AG04450 (cell line): ENCODE results near the gene KCNIP3. TPM values are rescaled to one million over a fixed set of nuclear protein-coding genes. Genes with fewer than 3 reads are reported as not detected.
A peak's percentile ranks its signal among the peaks of the same experiment; 100 is the strongest.
"Not testable (repeated sequence)": the region's sequence is repeated elsewhere in the genome, so short reads cannot be mapped to it uniquely, and the experiment has no call there.

ENCODE experiments used
- CTCF ChIA-PET: fragments of 300-600, 350-600 bp; formaldehyde crosslinking; extraction: SDS; loops from one replicate; lab custom pipeline; 2022; ENCODE audit warnings: antibody characterized with exemption, inconsistent platforms; lab: Charles Lee
- POLR2A ChIA-PET: fragments of 350-600 bp; formaldehyde crosslinking; extraction: SDS; loops from one replicate; lab custom pipeline; 2021; ENCODE audit warnings: antibody characterized with exemption, inconsistent platforms; lab: Yijun Ruan, JAX
- DNase-seq: peaks from one replicate; pipeline ENCODE4 v3.0.0-alpha.2; 2011; ENCODE audit warnings: low read depth, low spot score
- H3K27ac ChIP-seq: one replicate; pipeline ENCODE4 v1.5.1; 2012; ENCODE audit warnings: low read depth, low read length, control low read depth
- H3K27me3 ChIP-seq: one replicate; pipeline ENCODE4 v1.6.0; 2012; ENCODE audit warnings: low read length; ENCODE audit not compliant: control insufficient read depth, insufficient read depth
- H3K4me3 ChIP-seq: 2 replicates; pipeline ENCODE4 v1.5.1; 2011; ENCODE audit warnings: mild to moderate bottlenecking, low read depth, low read length, control low read depth
- H3K9me3 ChIP-seq: 2 replicates; pipeline ENCODE4 v1.5.1; 2012; ENCODE audit warnings: low read length; ENCODE audit not compliant: control insufficient read depth, insufficient read depth
- polyA plus RNA-seq: library from polyadenylated mRNA; depleted of rRNA; stranded (reverse); fragments of >200 nt; gene quantifications from 2 replicates; pipeline ENCODE4 v1.2.3, GENCODE V29; 2011
- TF ChIP-seq, protein P1 (sequence below): IDR thresholded peaks from 2 replicates; pipeline ENCODE4 v1.5.1; 2011; ENCODE audit warnings: low read depth, low read length, control low read depth, inconsistent platforms

KCNIP3 gene
- polyA plus RNA-seq, 1 experiment: 0.12 TPM

DNA sequence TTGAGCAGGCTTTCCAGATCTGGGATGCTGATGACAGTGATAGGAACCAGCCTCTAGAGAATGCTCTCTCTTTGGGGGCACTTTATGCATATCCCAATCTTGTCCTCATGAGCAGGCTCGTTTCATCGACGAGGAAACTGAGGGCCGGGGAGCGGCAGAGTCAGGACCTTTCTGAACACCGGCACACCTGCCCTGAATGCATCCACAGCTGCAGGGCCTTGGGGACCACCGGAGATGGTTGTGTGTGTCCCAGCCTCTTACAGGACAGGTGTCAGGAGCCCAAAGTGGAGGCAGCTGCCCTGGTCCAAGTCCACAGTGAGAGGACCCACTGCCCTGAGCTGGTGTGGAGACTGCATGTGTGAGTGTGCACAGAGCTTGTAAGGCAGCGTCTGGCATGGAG, 57.8 kb downstream of the KCNIP3 start:
- no peak for DNase-seq
- Histone ChIP-seq H3K27me3 (no peaks in the 10 kb centered on the region), H3K27ac (no peak overlapping the region), H3K4me3 (no peak overlapping the region), H3K9me3 (peaks cover 6% of the 10 kb centered on the region; the same call in 1 of the 2 replicates)
- TF ChIP-seq, protein P1, sequence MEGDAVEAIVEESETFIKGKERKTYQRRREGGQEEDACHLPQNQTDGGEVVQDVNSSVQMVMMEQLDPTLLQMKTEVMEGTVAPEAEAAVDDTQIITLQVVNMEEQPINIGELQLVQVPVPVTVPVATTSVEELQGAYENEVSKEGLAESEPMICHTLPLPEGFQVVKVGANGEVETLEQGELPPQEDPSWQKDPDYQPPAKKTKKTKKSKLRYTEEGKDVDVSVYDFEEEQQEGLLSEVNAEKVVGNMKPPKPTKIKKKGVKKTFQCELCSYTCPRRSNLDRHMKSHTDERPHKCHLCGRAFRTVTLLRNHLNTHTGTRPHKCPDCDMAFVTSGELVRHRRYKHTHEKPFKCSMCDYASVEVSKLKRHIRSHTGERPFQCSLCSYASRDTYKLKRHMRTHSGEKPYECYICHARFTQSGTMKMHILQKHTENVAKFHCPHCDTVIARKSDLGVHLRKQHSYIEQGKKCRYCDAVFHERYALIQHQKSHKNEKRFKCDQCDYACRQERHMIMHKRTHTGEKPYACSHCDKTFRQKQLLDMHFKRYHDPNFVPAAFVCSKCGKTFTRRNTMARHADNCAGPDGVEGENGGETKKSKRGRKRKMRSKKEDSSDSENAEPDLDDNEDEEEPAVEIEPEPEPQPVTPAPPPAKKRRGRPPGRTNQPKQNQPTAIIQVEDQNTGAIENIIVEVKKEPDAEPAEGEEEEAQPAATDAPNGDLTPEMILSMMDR: no peak
- ChIA-PET CTCF (no interaction called here), POLR2A (no interaction called here)

DNA sequence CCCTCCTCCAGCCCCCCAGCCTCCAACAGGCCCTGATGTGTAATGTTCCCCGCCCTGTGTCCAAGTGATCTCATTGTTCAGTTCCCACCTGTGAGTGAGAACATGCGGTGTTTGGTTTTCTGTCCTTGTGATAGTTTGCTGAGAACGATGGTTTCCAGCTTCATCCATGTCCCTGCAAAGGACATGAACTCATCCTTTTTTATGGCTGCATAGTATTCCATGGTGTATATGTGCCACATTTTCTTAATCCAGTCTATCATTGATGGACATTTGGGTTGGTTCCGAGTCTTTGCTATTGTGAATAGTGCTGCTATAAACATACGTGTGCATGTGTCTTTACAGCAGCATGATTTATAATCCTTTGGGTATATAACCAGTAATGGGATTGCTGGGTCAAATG, 58.3 kb downstream of the KCNIP3 start:
- DNase-seq, CTCF ChIA-PET, H3K27me3 ChIP-seq, H3K9me3 ChIP-seq, POLR2A ChIA-PET, H3K27ac ChIP-seq, H3K4me3 ChIP-seq: not testable (repeated sequence)

DNA sequence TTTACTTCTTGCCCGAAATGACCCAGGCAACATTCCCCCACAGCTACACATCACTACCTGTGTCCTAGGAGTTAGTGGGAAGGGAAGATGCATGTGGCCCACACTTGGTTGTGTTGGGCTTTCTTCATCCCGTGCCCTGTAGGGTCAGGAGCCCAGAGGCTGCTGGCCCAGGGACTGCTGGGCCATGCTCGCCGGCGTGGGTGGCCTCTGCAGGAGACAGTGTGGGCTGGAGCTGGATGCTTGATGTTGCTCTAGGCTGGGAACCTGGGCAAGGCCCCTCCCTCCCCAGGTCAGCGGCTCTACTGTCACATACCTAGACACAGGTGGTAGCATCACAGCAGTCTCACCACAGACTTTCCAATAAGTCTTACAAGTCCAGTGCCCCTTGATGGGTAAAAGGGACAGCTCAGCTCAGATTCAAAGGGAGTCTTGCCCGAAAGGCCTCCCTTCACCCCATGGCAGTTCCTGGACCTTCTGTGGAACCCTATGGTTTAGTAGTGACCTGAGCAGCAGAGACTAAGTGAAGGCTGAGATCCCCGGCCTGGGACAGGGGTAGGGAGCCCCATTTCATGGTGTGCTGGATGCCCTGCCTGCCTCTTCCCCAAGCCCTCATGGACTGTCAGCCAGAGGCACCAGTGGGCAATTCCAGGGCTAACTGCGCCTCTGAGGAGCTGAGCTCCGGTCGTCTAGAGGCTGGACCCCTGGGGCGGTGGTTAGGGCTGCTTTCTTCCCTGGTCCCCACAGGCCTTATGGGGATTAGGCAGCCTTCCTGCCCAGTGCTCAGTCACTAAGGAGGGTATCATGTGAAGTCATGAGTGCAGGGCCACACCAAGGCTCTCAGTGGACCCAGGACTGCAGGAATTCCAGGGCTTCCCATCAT, 59.9 kb downstream of the KCNIP3 start:
- H3K27me3 ChIP-seq: peaks cover 3% of the 10 kb centered on the region
- POLR2A ChIA-PET: no interaction called here
- peaks cover 6% of the 10 kb centered on the region; the same call in 1 of the 2 replicates for H3K9me3 ChIP-seq
- DNase-seq: no peak
- no peak overlapping the region for H3K27ac ChIP-seq
- H3K4me3 ChIP-seq: no peak overlapping the region
- TF ChIP-seq, protein P1: no peak
- CTCF ChIA-PET: no interaction called here

DNA sequence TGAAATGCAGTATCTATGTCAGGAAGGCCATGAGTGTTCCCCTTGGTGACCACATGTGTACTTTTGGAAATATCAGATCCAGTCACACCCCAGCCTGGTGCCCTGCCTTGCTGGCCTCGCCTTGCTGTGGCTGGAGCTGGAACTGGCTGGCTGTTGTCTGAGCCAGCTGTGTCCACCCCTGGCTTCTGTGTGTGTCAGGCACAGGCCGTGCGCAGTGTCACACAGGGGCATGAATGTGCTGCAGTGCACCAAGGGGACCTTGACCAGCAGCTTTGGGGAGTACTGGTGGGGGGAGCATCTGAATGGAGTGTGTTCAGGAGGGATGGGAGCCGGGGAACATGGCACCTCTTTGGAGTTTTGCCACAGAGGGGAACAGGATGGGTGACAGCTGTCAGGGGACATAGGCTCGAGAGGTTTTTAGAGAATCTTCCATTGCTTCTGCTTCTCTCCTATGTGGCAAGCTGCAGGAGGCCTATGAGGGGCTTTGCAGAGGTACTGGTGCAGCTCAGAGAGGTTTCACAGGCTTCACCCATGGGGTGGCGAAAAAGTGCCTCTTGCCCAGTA, 60.7 kb downstream of the KCNIP3 start:
- peaks cover 3% of the 10 kb centered on the region for H3K27me3 ChIP-seq
- peaks cover 6% of the 10 kb centered on the region; the same call in 1 of the 2 replicates for H3K9me3 ChIP-seq
- CTCF ChIA-PET: interaction anchor here (1.2 kb wide), 1 partner anchor 22 kb away, joined by 3 read pairs; no protein-coding TSS in a partner anchor
- POLR2A ChIA-PET: no interaction called here
- no peak for DNase-seq
- H3K27ac ChIP-seq: no peak overlapping the region
- H3K4me3 ChIP-seq: no peak overlapping the region
- TF ChIP-seq, protein P1: no peak

DNA sequence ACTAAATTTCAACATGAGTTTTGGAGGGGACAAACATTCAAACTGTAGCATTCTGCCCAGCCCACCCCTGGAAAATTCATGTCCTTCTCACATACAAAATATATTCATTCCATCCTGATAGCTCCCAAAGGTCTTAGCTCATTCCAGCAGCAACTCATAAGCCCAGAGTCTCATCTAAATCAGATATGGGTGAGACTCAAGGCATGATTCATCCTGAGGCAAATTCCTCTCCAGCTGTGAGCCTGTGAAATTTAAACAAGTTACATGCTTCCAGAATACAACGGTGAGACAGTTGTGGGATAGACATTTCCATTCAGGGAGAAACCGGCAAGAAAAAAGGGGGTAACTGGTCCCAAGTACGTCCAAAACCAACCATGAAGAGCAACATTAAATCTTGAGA, 61.9 kb downstream of the KCNIP3 start:
- Histone ChIP-seq H3K27me3 (peaks cover 3% of the 10 kb centered on the region), H3K9me3 (peaks cover 6% of the 10 kb centered on the region; the same call in 1 of the 2 replicates), H3K4me3 (no peak overlapping the region), H3K27ac (no peak overlapping the region)
- ChIA-PET POLR2A (no interaction called here), CTCF (interaction anchor here (1.2 to 2.3 kb wide), 2 partner anchors 14 to 21 kb away, joined by 3 to 15 read pairs; no protein-coding TSS in a partner anchor)
- TF ChIP-seq, protein P1: no peak
- peak; percentile 15 for DNase-seq
